Measurements from ENCODE around the gene MANF.
"Not testable (repeated sequence)": the region's sequence is repeated elsewhere in the genome, so short reads cannot be mapped to it uniquely, and the experiment has no call there.

MANF gene

DNA sequence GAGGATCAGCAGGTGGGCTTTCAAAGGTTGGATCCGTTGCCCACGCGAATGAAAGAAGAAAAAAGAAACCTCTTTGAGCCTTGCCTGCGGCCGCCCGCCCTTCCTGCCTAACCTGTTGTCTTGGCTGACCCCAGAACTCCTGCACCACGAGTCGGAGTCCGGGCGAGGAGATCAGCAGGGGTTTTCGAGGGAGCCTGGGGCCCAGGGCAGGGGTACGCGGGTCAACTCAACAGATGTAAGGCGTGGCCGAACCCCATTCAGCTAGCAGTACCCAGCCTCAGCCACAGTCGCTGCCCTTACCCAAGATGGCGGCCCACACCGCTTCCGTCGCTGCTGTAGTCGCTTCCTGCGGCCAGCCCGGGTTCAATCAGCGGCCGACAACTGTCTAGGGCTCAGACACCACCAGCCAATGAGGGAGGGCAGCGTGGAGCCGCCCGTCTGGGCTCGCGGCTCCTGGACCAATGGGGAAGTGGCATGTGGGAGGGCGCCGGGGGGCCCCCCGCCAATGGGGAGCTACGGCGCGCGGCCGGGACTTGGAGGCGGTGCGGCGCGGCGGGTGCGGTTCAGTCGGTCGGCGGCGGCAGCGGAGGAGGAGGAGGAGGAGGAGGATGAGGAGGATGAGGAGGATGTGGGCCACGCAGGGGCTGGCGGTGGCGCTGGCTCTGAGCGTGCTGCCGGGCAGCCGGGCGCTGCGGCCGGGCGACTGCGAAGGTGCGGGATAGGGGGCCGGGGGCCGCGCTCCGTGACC, at the start of gene MANF:
Gene MANF, plus strand, starts transcription at position 566 of the 748 bp plus-strand sequence. Its CDS starts 52 bp downstream, at position 618.
- DNase-seq, result peak; percentile 98

DNA sequence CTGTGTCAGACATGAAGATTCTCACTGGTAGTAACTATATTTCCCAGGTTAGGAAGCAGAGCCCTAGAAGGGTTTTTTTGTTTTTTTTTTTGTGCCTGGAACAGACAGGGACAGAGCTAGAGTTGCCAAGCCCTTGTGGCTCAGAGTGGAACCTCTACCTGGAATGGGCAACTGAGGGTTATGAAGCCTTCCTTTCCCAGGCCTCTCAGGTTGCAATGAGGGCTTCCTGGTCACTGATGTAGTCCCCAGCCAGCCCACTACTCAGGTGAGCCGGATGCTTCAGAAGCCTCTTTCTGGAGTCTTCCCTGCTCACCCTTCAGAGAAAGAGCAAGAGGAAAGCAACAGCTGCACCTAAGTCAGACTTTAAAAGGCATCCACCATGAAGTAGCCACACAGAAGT, 48.8 kb upstream of the MANF start:
- DNase-seq, result no peak

DNA sequence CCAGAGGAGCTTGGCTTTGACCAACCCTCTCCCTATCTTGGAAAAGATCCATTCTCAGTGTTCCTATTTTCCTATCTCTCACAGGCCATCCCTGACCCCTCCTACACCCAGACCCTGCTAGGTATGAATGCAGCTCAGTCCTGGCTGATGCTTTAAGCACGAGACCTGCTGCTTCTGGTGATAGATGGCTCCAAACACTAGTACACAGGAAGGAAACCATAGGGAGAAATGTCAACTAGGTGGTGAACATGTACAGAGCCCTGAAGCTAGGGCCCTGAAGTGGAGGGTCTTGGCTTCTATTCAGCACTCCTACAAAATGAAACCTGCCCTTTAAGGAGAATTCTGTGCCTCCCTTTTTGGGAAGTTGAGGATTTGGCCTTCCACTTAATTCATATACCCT, 47.4 kb upstream of the MANF start:
- DNase-seq, result no peak

DNA sequence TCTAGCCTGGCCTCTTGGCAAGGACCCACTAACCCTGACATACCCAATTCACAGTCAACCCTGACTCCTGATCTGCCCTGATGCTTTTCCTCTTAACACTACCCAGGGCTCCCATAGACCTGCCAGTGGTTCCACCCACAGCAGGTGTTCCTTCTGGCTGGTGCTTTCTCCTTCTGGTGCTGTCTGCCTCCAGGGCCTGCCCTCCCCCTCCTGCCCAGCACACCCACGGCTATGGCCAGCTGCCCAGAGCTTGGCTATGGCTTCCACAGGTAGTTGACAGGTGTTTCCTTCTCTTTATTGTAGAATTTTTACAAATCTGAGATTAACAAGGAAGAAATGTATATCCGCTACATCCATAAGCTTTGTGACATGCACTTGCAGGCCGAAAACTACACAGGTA, 46.5 kb upstream of the MANF start:
- no peak for DNase-seq

DNA sequence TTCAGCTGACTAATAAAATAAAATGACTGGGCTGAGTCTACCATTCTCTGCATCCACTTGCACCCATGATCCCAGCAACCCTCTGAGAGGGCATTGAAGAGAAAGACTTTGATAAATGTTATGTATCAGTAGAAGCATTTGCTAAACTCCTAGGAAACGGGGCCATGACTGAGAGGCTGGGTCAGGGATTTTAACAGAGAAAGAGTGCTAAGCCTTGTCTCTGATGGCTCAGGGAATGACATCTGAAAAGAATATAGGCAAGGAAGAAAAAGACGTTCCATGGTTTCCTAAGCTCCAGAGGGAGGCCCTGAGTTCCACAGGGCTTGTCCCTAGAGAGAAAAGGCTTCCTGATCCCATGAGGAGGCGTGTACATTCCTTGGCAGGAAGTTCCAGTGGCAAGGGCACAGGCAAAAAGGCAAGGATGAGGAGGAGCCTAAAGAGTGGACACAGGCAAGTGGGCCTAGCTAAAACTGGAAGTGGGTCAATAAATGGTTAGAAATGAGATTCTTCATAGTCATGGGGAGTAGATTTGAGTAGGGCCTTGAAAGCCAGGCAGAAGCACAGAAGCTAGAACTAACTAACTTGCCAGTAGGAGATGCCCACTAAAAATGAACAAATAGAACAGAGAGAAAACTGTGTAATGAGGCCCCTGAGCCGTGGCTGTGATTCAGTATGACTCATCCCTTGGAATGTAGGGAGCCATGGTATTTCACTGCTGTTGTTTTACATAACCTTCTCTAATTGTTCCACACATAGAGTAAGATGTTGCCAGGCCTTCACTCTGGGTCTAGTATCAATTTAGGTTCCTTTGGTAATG, 44.9 kb upstream of the MANF start:
- no peak for DNase-seq

DNA sequence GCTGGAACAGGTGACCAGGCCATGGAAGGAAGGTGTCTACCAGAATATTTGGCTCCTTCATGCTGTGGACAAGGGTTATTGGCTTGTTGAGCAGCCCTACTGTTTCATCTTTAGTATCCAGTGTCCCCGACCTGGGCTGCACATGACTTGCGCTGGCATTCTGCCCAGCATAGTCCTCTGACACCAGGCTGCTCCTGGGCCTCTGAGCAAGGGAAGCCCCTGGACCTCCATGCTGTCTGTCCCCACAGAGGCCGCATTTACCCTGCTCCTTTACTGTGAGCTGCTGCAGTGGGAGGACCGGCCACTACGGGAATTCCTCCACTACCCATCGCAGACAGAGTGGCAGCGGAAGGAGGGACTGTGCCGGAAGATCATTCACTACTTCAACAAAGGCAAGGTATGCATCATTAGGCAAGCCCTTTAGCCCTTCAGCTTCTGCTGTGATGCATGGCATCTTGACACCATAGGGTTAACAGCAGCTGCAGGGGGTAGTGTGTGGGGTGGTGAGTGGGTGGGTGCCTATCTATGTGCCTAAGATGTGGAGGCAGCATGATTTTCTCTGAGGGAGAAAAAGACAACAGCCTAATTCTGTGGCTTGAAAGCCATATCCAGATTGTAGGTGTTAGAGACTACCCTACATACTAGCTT, 44.0 kb upstream of the MANF start:
- no peak for DNase-seq

DNA sequence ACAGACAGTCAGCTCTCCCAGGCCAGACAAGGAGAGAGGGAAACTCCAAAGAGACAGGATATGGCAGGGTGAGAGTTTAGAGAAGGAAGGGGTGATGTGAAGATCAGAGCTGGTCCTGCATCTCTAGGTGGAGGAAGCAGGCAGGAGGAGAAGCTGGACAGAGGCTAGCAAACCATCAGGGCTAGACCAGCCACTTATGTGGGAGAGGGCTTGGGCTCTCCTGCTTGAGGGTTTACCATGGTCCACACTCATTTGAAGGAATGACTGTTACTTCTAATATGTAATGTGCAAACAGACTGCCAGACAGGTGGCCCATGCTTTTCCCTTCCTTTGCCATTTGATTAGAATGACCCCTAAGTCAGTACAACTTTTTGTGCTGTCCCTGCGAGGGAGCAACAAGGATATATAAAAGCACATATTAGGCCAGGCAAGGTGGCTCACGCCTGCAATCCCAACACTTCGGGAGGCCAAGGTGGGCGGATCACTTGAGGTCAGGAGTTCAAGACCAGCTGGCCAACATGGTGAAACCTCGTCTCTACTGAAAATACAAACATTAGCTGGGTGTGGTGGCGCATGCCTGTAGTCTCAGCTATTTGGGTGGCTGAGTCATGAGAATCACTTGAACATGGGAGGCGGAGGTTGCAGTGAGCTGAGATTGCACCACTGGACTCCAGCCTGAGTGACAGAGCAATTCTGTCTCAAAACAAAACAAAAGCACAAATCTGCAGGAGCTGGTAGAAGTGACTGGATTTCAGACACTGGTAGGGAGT, 41.0 kb upstream of the MANF start:
- DNase-seq, result no peak

DNA sequence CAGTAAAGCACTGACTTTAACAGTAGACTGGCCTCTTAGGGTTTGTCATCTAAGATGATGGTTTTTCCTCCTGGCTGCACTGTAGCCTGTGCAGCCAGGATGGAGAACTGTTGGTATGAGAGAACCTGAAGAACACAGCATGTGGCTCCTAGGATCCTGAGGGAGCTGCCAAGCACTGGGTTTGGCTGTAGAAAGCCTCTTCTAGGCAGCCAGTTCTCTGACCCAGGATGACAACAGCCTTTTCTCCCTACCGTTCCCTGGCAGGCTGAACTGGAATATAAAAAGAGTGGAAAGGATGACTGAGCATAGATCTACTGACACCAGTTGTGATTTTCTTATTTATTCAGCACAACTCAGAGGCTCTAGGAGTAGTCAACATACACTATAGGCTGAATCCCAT, 34.3 kb upstream of the MANF start:
- DNase-seq, result no peak

DNA sequence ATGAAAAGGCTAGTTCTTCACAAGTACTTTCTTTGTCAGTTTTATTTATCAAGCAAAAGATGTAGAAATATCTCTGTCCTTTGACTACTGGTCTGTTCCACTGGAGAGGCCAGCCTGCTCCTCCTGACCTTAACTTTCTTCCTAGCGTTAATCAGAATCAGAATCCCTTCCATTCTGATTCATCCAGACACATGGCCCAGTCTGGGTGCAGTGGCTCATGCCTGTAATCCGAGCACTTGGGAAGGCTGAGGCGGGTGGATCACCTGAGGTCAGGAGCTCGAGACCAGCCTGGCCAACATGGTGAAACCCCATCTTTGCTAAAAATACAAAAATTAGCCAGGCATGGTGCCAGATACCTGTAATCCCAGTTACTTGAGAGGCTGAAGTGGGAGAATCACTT, 32.0 kb upstream of the MANF start:
- no peak for DNase-seq

DNA sequence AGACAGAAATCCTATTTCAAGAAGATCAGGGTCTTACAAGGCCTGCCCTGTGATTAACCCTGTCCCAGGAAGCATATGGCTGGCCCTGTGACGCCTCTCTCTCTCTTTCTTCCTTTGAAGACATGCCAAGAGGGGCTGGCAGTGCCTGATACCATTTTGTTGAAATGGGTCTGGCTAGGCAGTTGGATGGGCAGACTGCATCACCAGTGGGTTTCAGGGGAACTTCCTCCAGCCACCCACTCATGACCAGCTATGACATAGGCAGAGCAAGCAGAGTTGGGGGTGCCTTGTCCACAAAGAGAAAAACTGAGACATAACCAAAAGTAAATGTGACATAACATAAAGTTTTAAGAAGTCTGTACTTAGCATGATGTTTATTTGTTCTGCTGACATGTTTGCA, 31.4 kb upstream of the MANF start:
- no peak for DNase-seq

DNA sequence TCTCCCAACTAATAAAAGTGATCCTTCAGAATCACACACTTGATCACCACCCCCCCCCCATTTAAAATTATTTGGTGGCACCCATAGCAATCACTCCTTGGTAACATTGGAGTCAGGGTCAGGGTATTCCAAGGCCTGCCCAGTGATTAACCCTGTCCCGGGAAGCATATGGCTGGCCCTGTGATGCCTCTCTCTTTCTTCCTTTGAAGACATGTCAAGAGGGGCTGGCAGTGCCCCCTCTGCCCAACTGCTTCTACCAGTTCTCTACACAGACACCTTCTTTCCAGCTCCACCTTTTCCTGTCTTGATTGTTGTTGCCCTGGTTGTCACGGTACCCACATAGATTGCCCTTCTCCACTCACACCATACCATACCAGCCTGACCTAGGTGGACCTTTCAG, 30.9 kb upstream of the MANF start:
- DNase-seq, result no peak

DNA sequence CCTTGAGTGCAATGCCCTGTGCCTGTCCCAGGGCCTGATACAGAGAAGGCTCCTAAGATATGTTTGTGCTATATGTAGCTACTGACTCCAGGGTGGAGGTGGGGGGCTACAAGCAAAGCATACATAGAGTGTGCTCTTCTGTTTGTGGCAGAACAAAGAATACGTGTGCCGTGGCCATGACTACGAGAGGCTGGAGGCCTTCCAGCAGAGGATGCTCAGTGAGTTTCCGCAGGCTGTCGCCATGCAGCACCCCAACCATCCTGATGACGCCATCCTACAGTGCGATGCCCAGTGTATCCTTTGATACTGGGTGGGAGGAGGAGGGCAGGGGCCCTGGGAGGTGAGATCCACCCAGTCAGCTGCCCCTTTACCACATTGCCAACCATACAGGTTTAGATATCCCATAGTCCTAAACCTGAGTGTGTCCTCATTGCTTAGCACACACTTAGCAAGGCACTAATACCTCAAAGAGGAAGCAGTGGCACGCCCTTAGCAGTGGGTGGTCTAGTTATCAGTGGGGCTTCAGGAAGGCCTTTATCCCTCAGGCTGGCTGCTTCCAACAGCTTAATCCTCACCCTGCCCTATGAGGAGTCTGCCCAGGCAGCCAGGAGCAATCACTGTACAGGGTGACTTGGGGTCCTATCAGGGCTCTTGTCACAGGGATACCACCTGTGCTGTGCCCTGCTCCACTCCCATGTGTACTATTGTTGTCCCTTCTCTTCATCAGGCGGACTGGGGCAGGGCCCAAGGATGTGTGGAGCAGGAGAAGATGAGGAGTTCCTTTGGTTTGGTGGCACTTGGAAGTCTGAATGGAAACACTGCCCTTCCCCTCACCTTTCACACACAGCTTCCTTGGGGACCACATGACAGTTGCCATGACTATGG, 30.1 kb upstream of the MANF start:
- no peak for DNase-seq

DNA sequence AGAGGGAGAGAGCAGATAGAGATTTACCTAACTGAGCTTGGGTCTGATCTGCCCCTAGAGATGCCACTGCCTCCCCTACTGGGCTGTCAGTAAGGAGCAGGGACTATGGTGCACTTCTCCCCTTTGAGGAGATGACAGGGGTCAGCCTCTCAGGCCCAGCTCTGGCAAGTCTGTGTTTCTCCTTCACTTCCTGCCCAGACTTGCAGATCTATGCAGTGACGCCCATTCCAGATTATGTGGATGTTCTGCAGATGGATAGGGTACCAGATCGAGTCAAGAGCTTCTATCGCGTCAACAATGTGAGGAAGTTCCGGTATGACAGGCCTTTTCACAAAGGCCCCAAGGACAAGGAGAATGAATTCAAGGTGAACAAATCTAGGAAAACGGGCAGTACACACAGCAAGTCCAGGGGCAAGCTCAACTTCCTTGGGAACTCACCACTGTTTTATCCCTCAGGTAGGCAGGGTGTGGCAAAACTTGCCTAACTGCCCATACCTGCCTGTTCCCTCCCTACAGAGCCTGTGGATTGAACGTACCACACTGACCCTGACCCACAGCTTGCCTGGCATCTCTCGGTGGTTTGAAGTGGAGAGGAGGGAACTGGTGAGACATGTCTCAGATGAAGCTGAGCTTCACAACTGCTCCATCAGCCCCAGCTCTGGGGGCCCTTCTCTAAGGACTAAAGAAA, 29.1 kb upstream of the MANF start:
- no peak for DNase-seq

DNA sequence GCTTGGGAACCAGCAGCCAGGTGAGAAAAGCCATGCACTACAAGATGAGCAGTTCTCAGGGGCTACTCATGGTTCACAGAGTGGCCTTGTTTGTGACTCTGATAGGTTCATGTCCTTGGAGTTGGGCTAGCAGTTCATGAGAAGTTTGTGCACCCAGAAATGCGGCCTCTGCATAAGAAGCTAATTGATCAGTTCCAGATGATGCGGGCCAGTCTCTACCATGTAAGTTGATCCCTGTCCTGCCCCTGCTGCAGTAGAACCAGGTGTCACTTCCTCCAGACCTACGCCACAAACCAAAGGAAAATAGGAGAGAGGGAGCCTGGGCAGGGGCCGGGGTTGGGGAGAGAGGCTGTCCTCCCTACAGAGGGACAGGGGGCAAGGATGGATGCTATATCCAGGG, 27.2 kb upstream of the MANF start:
- no peak for DNase-seq

DNA sequence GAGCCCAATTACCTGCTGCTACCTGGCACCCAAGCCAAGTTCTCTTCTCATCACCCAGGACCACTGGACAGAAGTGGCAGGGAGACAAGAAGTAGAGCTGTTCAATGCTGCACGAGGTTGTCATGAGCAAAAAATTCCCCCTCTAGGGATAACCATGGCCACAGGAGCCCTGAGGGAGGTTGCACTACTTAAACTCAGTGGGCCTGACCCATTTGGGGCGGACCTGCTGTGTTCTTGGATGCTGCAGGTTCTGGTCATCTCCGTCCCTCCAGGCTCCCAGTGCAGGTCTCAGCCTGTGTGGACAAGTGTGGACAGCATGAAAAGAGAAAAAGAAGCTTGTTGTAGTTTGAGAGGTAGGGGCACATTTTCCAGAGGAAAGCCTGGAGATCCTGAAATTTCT, 26.1 kb upstream of the MANF start:
- no peak for DNase-seq

DNA sequence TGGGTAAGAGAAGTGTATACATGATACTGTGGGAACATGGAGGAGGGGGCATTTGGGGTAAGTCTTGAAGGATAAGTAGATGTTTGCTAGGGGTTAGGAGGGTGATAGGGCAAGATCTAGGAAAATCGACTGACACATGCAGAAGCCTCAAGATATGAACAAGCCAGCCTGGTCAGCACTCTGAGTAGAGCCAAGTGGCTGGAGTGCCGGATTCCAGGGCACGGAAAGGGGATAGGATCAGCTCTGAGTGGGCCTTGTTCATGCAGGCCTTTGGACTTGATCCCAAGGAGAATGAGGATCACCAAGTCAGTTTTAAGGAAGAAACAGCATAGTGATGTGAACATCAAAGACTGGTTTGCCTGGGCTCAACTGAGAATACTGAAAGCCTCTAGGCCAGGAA, 24.3 kb upstream of the MANF start:
- DNase-seq, result no peak

DNA sequence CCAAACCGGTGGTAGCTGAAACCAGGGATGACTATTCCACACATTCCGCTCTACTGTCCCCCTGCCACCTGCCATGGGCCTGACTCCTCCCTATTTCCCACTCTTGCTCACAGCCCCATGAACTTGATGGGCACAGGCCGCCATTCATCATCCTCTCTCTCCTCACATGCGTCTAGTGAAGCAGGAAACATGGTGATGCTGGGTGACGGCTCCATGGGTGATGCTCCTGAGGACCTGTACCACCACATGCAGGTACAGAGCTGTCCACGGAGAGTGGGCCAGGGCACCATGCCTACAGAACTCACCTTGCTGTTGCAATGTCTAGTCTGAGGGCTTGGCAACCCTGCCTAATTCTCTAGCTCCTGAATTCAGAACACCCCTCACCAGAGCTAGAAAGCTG, 23.3 kb upstream of the MANF start:
- DNase-seq, result no peak

DNA sequence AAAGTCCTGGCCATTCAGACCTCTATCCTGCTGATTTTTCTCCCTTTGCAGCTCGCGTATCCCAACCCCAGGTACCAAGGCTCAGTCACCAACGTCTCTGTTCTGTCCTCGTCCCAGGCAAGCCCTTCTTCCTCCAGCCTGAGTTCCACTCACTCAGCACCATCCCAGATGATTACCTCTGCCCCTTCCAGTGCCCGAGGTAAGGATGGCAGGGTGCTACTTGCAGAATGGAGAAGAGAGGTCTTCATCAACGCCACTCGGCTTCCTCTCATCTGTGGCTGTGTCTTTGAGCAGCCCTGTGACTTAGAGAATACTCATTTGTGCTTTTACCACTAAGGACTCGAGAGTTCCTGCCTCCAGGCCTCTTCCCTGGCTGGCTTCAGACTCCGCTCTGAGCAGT, 22.6 kb upstream of the MANF start:
- DNase-seq, result no peak

DNA sequence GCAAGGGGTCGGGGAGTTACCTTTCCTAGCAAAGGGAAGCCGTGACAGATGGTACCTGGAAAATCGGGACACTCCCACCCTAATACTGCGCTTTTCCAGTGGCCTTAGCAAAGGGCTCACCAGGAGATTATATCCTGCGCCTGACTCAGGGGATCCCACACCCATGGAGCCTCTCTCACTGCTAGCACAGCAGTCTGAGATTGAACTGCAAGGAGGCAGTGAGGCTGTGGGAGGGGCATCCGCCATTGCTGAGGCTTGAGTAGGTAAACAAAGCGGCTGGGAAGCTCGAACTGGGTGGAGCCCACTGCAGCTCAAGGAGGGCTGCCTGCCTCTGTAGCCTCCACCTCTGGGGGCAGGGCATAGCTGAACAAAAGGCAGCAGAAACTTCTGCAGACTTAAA, 16.8 kb upstream of the MANF start:
- not testable (repeated sequence) for DNase-seq

DNA sequence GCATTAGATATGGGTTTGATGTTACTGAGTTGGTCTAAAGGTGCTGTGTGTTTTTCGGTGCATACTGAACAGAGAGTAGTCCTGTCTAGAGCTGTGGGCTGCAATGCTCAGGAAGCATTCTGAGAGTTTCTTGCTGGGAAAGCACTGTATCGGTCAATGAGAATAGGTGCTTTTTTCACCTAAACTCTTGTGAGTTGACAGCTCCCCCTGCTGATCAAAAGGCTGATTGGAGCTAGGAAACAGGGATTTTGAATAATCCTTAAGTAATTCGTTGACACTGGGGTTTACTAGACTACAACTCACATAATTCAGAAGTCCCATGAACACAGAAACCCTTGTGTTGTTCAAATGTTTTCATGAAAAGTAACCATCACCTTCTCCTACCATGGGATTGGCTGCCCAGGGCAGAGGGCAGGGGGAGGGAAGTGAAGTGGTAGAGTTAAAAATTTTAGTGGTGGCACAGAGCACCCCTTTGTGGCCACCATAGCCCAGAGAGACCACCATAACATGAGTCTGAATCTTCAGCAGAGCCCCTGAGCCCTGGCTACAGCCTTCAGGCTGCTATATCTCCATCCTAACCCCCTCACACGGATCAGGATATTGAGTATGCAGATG, 13.0 kb upstream of the MANF start:
- DNase-seq, result peak; percentile 74
